ENCODE data around the gene ZSWIM8.

ZSWIM8 gene

GRCh38 chr10:73840403-73841060, 55.1 kb downstream of the ZSWIM8 start:
- DNase-seq (ENCODE audit: low read depth in 2 of 2), result no peak

DNA sequence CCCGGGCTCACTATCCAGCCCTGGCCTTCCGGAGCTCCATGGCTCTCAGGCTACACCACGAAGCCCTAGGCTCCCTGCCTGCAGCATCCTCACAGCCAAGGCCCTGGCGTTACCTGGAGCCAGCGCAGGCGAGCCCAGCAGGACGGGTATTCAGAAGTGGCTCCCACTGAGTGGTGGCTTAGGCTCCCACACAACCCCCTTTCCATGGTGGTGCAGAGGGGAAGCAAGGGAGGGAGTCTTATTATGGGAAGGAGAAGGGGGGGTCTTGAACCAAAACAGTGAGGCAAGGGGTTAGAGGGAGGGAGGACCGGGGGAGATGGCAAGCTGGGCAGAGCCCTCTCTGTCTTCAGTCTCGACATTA, 55.6 kb downstream of the ZSWIM8 start:
- DNase-seq (ENCODE audit: low read depth in 2 of 2), result no peak

GRCh38 chr10:73841526-73842285, 56.3 kb downstream of the ZSWIM8 start:
- DNase-seq (ENCODE audit: low read depth in 2 of 2), result no peak

DNA sequence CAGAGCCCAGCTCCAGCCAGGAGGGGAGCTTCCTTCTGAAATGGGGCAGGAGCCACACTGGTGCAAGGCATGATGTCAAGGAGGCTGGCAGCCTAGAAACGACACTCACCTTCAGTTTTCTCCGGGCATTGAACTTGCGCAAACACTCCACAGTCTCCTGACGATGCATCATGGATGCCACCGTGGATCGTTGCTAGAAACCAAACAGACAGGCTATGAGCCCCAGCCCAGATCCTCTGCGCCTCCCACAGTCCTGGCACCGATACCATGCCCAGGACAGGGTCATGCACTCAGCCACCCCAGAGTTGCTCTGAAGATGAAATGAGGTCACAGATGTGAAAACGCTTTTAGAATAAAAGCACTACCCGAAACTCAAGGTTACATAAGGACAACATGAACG, 56.9 kb downstream of the ZSWIM8 start:
- DNase-seq (ENCODE audit: low read depth in 2 of 2), result no peak

GRCh38 chr10:73843261-73843660, 57.9 kb downstream of the ZSWIM8 start:
- DNase-seq (ENCODE audit: low read depth in 2 of 2), result no peak

GRCh38 chr10:73847031-73847430, 61.6 kb downstream of the ZSWIM8 start:
- DNase-seq (ENCODE audit: low read depth in 2 of 2), result no peak

GRCh38 chr10:73848821-73849489, 63.5 kb downstream of the ZSWIM8 start:
- peak; percentile 86 to 91 for DNase-seq (ENCODE audit: low read depth in 2 of 2)

GRCh38 chr10:73850211-73850610, 64.8 kb downstream of the ZSWIM8 start:
- DNase-seq (ENCODE audit: low read depth in 2 of 2), result no peak

DNA sequence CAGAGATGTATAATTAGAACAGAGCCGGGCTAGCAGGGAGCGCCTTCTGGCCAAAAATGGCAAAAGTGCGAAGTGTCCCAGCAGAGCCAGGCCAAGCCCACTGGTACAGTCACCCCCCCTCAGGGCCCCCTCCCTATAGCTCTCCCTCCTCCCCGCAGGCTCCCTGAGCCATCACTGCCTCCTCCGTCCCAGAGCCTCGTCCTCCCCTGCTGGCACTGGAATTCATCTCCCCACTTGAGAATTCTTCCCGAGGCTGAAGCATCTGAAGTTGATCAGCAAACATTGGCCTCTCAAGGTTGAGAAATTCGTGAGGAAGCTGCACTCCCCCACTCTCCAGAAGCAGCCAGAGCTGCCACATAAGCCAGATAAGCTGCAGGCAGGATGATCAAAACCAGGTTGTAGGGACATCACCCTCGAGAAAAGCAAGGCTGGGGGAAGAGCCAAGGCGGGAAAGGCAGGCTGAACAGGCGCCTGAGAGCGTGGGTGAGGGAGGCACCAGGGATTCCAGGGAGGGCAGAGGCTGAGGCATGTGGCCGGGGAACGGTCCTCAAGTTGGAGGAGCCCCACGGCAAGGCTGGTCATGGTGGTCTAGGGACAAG, 65.6 kb downstream of the ZSWIM8 start:
- DNase-seq (ENCODE audit: low read depth in 2 of 2), result no peak
